ENCODE results near the gene BANF2.

The BANF2 gene

DNA sequence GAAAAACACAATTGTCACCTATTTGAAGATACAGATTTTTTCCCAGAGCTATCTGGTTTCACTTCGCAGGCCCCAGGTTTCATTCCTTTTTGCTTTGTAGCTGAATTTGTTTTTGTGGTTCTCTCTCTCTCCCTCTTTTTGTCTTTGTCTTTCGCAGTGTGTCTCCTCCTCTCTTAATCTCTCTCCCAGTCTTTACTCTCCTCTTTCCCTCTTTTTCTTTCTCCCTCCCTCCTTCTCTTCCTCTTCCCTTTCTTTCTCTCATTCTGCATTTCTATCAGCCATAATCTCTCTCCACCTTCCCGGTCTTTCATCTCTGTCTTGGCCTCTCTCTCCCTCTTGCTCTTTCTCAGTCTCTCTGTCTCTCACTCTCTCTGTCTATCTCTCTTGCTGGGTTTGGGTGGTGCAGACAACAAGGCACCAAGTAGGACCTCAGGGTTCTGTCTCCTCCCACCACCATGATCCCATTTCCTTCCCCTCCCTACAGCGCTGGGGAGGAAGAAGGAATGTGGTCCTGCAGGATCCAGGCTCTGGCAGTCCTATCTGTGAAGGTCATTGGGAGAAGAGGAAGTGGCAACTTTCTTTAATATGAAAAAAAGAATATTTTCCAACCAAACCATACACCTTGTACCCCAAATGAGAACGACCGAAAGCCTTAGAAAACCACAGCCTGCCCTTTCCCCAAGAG is 63.2 kb downstream of the BANF2 start:
- no peak overlapping the region for H3K27ac ChIP-seq (ENCODE audit: low read length)
- ATAC-seq (ENCODE audit: insufficient read depth, low read depth) (no peak), DNase-seq (no peak)

DNA sequence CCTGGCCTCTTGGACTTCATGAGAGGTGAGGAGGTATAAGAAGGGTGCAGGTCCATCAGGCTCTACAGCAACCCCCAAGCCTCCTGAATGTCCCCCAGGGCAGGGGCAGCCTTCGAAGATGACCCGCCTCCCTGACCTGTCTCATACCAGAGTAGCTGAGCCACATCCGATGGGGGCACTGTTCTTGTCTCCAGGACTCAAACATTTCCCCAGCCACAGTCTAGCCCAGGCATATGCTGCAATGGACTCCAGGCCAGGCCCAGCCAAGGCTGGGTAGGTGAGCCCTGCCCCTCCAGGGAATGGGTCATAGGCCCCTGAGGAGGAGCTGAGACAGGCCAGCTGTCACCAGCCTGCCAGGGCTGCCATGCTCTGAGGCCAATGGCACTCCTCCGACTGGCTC is 65.3 kb downstream of the BANF2 start:
- TF ChIP-seq, protein P1, sequence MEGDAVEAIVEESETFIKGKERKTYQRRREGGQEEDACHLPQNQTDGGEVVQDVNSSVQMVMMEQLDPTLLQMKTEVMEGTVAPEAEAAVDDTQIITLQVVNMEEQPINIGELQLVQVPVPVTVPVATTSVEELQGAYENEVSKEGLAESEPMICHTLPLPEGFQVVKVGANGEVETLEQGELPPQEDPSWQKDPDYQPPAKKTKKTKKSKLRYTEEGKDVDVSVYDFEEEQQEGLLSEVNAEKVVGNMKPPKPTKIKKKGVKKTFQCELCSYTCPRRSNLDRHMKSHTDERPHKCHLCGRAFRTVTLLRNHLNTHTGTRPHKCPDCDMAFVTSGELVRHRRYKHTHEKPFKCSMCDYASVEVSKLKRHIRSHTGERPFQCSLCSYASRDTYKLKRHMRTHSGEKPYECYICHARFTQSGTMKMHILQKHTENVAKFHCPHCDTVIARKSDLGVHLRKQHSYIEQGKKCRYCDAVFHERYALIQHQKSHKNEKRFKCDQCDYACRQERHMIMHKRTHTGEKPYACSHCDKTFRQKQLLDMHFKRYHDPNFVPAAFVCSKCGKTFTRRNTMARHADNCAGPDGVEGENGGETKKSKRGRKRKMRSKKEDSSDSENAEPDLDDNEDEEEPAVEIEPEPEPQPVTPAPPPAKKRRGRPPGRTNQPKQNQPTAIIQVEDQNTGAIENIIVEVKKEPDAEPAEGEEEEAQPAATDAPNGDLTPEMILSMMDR (IDR thresholded peaks at IDR 0.05; ENCODE audit: borderline replicate concordance, extremely low read depth, low read length, poor library complexity, severe bottlenecking), result no peak
- no peak for TF ChIP-seq EZH2 (IDR thresholded peaks at IDR 0.05; ENCODE audit: borderline replicate concordance, low read depth, low read length, severe bottlenecking)
- DNase-seq, result no peak

More for the DNA sequence above, 63.2 kb downstream of the BANF2 start:
- Histone ChIP-seq H3K4me2 (ENCODE audit: insufficient read depth, low read length) (no peak overlapping the region), H3K4me1 (ENCODE audit: insufficient read depth, low read length) (no peaks in the 10 kb centered on the region), H3K79me2 (ENCODE audit: insufficient read depth, low read length) (no peaks in the 10 kb centered on the region), H3K9me3 (ENCODE audit: insufficient read depth, low read length, severe bottlenecking) (peaks cover 9% of the 10 kb centered on the region), H2AFZ (ENCODE audit: low read depth, low read length) (no peak overlapping the region), H3K36me3 (ENCODE audit: insufficient read depth, low read length) (no peaks in the 10 kb centered on the region), H3K9ac (ENCODE audit: low read depth, low read length) (no peak overlapping the region), H3K4me3 (ENCODE audit: low read depth in 1 of 2, low read length in 2 of 2) (no peak overlapping the region), H3K27me3 (ENCODE audit: insufficient read depth, low read length, poor library complexity) (no peaks in the 10 kb centered on the region), H4K20me1 (ENCODE audit: insufficient read depth, low read length) (no peaks in the 10 kb centered on the region)
- TF ChIP-seq EZH2 (IDR thresholded peaks at IDR 0.05; ENCODE audit: borderline replicate concordance, low read depth, low read length, severe bottlenecking), result no peak
- TF ChIP-seq, protein P1 (IDR thresholded peaks at IDR 0.05; ENCODE audit: borderline replicate concordance, extremely low read depth, low read length, poor library complexity, severe bottlenecking), result no peak

DNA sequence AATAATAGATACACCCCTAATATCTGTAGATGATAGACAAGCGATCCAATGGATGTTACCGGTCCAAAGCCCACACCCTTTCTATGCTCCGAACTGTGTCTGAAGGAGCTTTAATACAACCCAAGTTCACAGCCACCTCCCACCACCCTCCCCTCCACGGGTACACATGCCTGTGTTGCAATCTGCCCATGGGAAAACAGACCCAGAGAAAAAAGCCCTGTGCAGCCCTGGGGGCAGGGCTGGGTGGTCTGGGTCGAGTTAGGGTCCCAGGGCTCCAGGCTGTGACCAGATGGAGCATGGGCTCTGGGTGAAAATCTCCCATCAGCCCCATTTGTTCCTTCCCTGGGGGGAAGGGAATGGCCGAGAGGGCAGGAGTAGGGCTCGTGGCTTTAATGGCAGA is 65.8 kb downstream of the BANF2 start:
- DNase-seq, result no peak
- Histone ChIP-seq H3K4me1 (ENCODE audit: insufficient read depth, low read length) (no peaks in the 10 kb centered on the region), H3K4me2 (ENCODE audit: insufficient read depth, low read length) (no peak overlapping the region), H3K9ac (ENCODE audit: low read depth, low read length) (no peak overlapping the region), H2AFZ (ENCODE audit: low read depth, low read length) (no peak overlapping the region), H3K27me3 (ENCODE audit: insufficient read depth, low read length, poor library complexity) (no peaks in the 10 kb centered on the region), H3K9me3 (ENCODE audit: insufficient read depth, low read length, severe bottlenecking) (no peaks in the 10 kb centered on the region), H4K20me1 (ENCODE audit: insufficient read depth, low read length) (no peaks in the 10 kb centered on the region), H3K79me2 (ENCODE audit: insufficient read depth, low read length) (no peaks in the 10 kb centered on the region), H3K36me3 (ENCODE audit: insufficient read depth, low read length) (no peaks in the 10 kb centered on the region), H3K27ac (ENCODE audit: low read length) (no peak overlapping the region), H3K4me3 (ENCODE audit: low read depth in 1 of 2, low read length in 2 of 2) (no peak overlapping the region)
- TF ChIP-seq, protein P1 (IDR thresholded peaks at IDR 0.05; ENCODE audit: borderline replicate concordance, extremely low read depth, low read length, poor library complexity, severe bottlenecking), result no peak
- TF ChIP-seq EZH2 (IDR thresholded peaks at IDR 0.05; ENCODE audit: borderline replicate concordance, low read depth, low read length, severe bottlenecking), result no peak
- ATAC-seq (ENCODE audit: insufficient read depth, low read depth), result no peak

More for the DNA sequence above, 65.3 kb downstream of the BANF2 start:
- Histone ChIP-seq H4K20me1 (ENCODE audit: insufficient read depth, low read length) (no peaks in the 10 kb centered on the region), H3K4me3 (ENCODE audit: low read depth in 1 of 2, low read length in 2 of 2) (no peak overlapping the region), H3K4me2 (ENCODE audit: insufficient read depth, low read length) (no peak overlapping the region), H3K36me3 (ENCODE audit: insufficient read depth, low read length) (no peaks in the 10 kb centered on the region), H2AFZ (ENCODE audit: low read depth, low read length) (no peak overlapping the region), H3K27me3 (ENCODE audit: insufficient read depth, low read length, poor library complexity) (no peaks in the 10 kb centered on the region), H3K27ac (ENCODE audit: low read length) (no peak overlapping the region), H3K79me2 (ENCODE audit: insufficient read depth, low read length) (no peaks in the 10 kb centered on the region), H3K9me3 (ENCODE audit: insufficient read depth, low read length, severe bottlenecking) (no peaks in the 10 kb centered on the region), H3K9ac (ENCODE audit: low read depth, low read length) (no peak overlapping the region), H3K4me1 (ENCODE audit: insufficient read depth, low read length) (no peaks in the 10 kb centered on the region)
- ATAC-seq (ENCODE audit: insufficient read depth, low read depth), result no peak
